T-cell (primary cell): ENCODE data around the gene EXT2. TPM values are rescaled to one million over a fixed set of nuclear protein-coding genes. Genes with fewer than 3 reads are reported as not detected.

Experiments used
- ATAC-seq, 4 experiments: fragments of 200-7000 bp in 3 of 4; fragments of 150-1000 bp in 1 of 4; cut with Tn5 transposase; replicated peaks in 1 of 4; 1 replicate in 3 of 4; 2 replicates in 1 of 4; pipeline ENCODE4 v1.10.0; 2021; ENCODE audit warnings: moderate library complexity in 3 of 4, mild to moderate bottlenecking in 2 of 4, moderate number of reproducible peaks in 1 of 4
- CTCF ChIA-PET, 2 donors: fragments of 300-600 bp; sonication (Branson Sonifier 250); formaldehyde crosslinking; loops; one replicate each; lab custom pipeline; 2022; ENCODE audit warnings: antibody characterized with exemption in 2 of 2; lab: Charles Lee
- POLR2A ChIA-PET, 2 donors: fragments of 300-600 bp; sonication (Branson Sonifier 250); formaldehyde crosslinking; loops; one replicate each; lab custom pipeline; 2022; ENCODE audit warnings: antibody characterized with exemption in 2 of 2; lab: Charles Lee
- DNase-seq, 35 experiments: peaks; one replicate each; pipeline versions ENCODE4 v3.0.0 to v3.0.0-alpha.2; 2013 to 2023
- H3K27ac ChIP-seq: one replicate; pipeline ENCODE4 v1.5.1; 2013; ENCODE audit warnings: low read length
- H3K27me3 ChIP-seq, 2 experiments: replicated peaks in 1 of 2; 1 replicate in 1 of 2; 2 replicates in 1 of 2; pipeline versions ENCODE4 v1.6.1 to v1.7.0; 2013; ENCODE audit warnings: low read length in 1 of 2, mixed read lengths in 1 of 2; ENCODE audit not compliant: control insufficient read depth in 2 of 2, insufficient read depth in 2 of 2; ENCODE audit errors: extremely low read depth in 1 of 2
- H3K36me3 ChIP-seq, 2 donors: 1 replicate in 1 of 2; 2 replicates in 1 of 2; pipeline versions ENCODE4 v1.6.1 to v1.7.0; 2013; ENCODE audit warnings: low read length in 1 of 2; ENCODE audit not compliant: control insufficient read depth in 2 of 2, insufficient read depth in 1 of 2; ENCODE audit errors: extremely low read depth in 1 of 2
- H3K4me1 ChIP-seq, 2 experiments: 1 replicate in 1 of 2; 2 replicates in 1 of 2; pipeline versions ENCODE4 v1.6.1 to v1.7.0; 2013; ENCODE audit warnings: low read length in 2 of 2, mixed read lengths in 1 of 2; ENCODE audit not compliant: insufficient read depth in 2 of 2, control insufficient read depth in 1 of 2; ENCODE audit errors: extremely low read depth in 1 of 2
- H3K4me3 ChIP-seq, 2 donors: 1 replicate in 1 of 2; 2 replicates in 1 of 2; pipeline versions ENCODE4 v1.5.1 to v1.7.0; 2013; ENCODE audit warnings: mild to moderate bottlenecking in 2 of 2, low read length in 1 of 2, moderate library complexity in 1 of 2; ENCODE audit not compliant: control insufficient read depth in 1 of 2; ENCODE audit errors: extremely low read depth in 1 of 2
- H3K9me3 ChIP-seq: 2 replicates; pipeline ENCODE4 v1.7.0; 2013
- H3K27ac Mint-ChIP-seq, 2 donors: one replicate each; pipeline ENCODE4 v1.8.0; 2020 to 2021; ENCODE audit warnings: mild to moderate bottlenecking in 2 of 2, mixed read lengths in 2 of 2
- H3K27me3 Mint-ChIP-seq, 2 donors: one replicate each; pipeline ENCODE4 v1.8.0; 2021 to 2022; ENCODE audit warnings: mixed read lengths in 2 of 2
- H3K36me3 Mint-ChIP-seq: one replicate; pipeline ENCODE4 v1.8.0; 2021; ENCODE audit warnings: mixed read lengths
- H3K4me1 Mint-ChIP-seq, 3 donors: one replicate each; pipeline ENCODE4 v1.8.0; 2020 to 2022; ENCODE audit warnings: mixed read lengths in 3 of 3, mild to moderate bottlenecking in 1 of 3
- H3K4me3 Mint-ChIP-seq, 3 donors: one replicate each; pipeline ENCODE4 v1.8.0; 2020 to 2022; ENCODE audit warnings: mild to moderate bottlenecking in 3 of 3, mixed read lengths in 3 of 3, moderate library complexity in 3 of 3
- H3K9me3 Mint-ChIP-seq, 3 donors: one replicate each; pipeline ENCODE4 v1.8.0; 2020 to 2022; ENCODE audit warnings: mixed read lengths in 3 of 3
- WGBS: methylation state at CpG from one replicate; pipeline ENCODE4 v1.1.5; 2013; ENCODE audit warnings: missing lambda C conversion rate; ENCODE audit not compliant: insufficient coverage; 5-methylcytosine and 5-hydroxymethylcytosine counted together
- total RNA-seq, 35 experiments: library from RNA in 6 of 35; stranded (reverse) in 6 of 35; fragments of 120-200 nt in 1 of 35; gene quantifications; one replicate each; pipeline versions ENCODE4 v1.2.1 to v1.2.4 and lab custom pipeline; 2013 to 2026

The EXT2 gene
- total RNA-seq, 5 donors from 2014 or later (not counting 1 experiment from before 2014, with no cell fraction given), result 24.8 to 30.5 (median 26.6) TPM

DNA sequence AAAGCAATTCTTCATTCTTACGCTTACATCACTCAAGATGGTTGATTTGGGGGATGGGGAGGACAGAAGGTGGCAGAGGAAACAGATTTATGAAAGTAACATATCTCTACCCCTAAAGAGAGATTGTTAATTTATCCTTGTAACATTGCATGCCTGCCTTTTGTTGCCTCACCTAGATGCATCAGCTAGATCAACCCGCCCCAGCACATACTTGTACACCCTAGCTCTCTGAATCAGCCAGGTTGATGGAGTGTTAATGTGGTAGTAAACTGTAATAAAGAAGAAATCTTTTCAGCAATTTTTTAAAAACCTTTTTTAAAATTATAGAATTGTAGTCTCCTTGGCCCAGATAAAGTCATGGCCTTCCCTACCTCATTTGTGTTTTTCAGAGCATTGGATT, 51.5 kb downstream of the EXT2 start:
- H3K27me3 Mint-ChIP-seq, result no peaks in the 10 kb centered on the region
- H3K36me3 ChIP-seq, result peaks cover 0 to 29% of the 10 kb centered on the region in 2 donors

DNA sequence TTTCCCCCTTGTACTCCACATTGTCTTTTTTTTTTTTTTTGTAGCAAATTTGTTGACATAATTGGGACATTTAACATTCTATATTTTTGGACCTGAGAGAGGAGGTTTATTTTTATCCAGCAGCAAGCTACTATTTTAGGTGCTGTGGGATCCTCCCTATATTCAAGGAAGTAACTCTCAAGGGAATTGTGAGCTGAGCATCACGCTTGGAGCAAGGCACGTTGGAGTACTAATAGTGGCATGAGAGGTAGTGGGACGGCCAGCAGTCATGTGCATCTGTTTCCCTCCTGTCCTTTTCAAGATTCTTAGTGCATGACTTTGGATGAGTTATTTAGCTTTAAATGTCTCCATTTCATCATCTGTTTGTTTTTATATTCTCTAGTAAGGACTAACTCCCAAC, 52.3 kb downstream of the EXT2 start:
- Mint-ChIP-seq H3K9me3 (peaks cover 0 to 15% (median 9%) of the 10 kb centered on the region in 3 donors), H3K27me3 (no peaks in the 10 kb centered on the region), H3K4me1 (peaks cover 0 to 3% (median 0%) of the 10 kb centered on the region in 3 donors), H3K27ac (no peak overlapping the region), H3K36me3 (peaks cover 93% of the 10 kb centered on the region), H3K4me3 (no peak overlapping the region)
- no peaks in the 10 kb centered on the region for H3K9me3 ChIP-seq
- no peak for DNase-seq
- POLR2A ChIA-PET, result no interaction called here
- CTCF ChIA-PET, result interaction anchor here in 1 of 2 donors (0.6 kb wide), 2 partner anchors 113 to 771 kb away, joined by 3 to 5 read pairs; no protein-coding TSS in a partner anchor
- H3K36me3 ChIP-seq, result peaks cover 0 to 29% of the 10 kb centered on the region in 2 donors
- H3K4me3 ChIP-seq, result no peak overlapping the region
- no peak overlapping the region for H3K27ac ChIP-seq
- H3K27me3 ChIP-seq, result no peaks in the 10 kb centered on the region
- ATAC-seq, result no peak
- no peaks in the 10 kb centered on the region for H3K4me1 ChIP-seq
- no CpG with 5 or more reads among the region's 3 CpGs for WGBS

More for the DNA sequence above, 51.5 kb downstream of the EXT2 start:
- no peak for DNase-seq
- Histone ChIP-seq H3K27me3 (no peaks in the 10 kb centered on the region), H3K9me3 (no peaks in the 10 kb centered on the region), H3K27ac (no peak overlapping the region), H3K4me3 (no peak overlapping the region), H3K4me1 (no peaks in the 10 kb centered on the region)
- peaks cover 0 to 11% (median 7%) of the 10 kb centered on the region in 3 donors for H3K9me3 Mint-ChIP-seq
- no peak overlapping the region for H3K4me3 Mint-ChIP-seq
- no peak for ATAC-seq
- ChIA-PET POLR2A (interaction anchor here in 1 of 2 donors (0.6 kb wide), 1 partner anchor 10 kb away, joined by 4 read pairs; no protein-coding TSS in a partner anchor), CTCF (interaction anchor here in 1 of 2 donors (0.6 kb wide), 1 partner anchor 770 kb away, joined by 5 read pairs; no protein-coding TSS in a partner anchor)
- peaks cover 84% of the 10 kb centered on the region for H3K36me3 Mint-ChIP-seq
- no CpG with 5 or more reads among the region's 2 CpGs for WGBS
- H3K4me1 Mint-ChIP-seq, result peaks cover 0 to 3% (median 0%) of the 10 kb centered on the region in 3 donors
- no peak overlapping the region for H3K27ac Mint-ChIP-seq

DNA sequence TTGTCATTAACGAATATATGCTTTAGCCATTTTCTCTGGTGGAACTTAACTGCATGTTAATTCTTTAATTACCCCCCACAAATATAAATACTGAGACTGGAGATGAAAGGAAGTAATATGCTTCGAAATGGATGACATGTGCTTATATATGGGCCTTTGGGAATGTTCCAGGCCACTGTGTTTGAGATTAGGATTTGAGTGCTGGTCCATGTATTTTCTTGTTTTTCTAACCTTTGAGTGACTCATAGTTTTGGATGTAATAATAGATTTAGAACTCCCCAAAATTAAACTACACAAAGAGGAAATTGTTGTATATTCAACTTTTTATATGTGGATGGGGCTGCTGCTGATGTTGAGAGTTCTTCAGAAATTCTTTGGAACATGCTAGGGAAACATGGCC, 54.2 kb downstream of the EXT2 start:
- Histone ChIP-seq H3K27ac (no peak overlapping the region), H3K4me3 (no peak overlapping the region), H3K9me3 (peaks cover 2% of the 10 kb centered on the region), H3K4me1 (no peaks in the 10 kb centered on the region), H3K36me3 (peaks cover 0 to 25% of the 10 kb centered on the region in 2 donors), H3K27me3 (no peaks in the 10 kb centered on the region)
- CTCF ChIA-PET, result no interaction called here
- Mint-ChIP-seq H3K4me3 (no peak overlapping the region), H3K27me3 (no peaks in the 10 kb centered on the region), H3K4me1 (peaks cover 0 to 6% (median 5%) of the 10 kb centered on the region in 3 donors), H3K36me3 (peaks cover 89% of the 10 kb centered on the region), H3K27ac (no peak overlapping the region), H3K9me3 (peaks cover 0 to 17% (median 11%) of the 10 kb centered on the region in 3 donors)
- POLR2A ChIA-PET, result no interaction called here
- no peak for DNase-seq
- no CpG with 5 or more reads among the region's 2 CpGs for WGBS
- no peak for ATAC-seq

DNA sequence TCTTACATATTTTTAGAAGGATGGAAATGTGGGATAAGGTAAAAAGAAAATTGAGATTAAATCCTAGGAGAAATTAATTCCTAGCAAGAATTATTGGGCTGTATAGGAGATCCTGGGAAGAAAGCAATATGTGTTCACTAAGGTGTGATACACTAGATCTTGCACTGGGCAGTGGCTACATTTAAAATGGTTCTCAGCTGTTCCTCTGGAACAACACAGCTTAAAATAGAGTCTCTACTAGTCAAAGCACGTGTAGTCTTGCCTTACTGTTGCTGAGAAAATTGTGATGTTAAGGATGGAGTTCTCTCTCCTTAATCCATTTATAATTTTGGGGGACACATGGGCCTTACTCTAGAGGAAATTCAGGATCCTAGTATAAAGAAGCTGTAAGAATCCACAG, 54.9 kb downstream of the EXT2 start:
- peaks cover 2 to 13% (median 10%) of the 10 kb centered on the region in 3 donors for H3K4me1 Mint-ChIP-seq
- no peaks in the 10 kb centered on the region for H3K27me3 ChIP-seq
- no CpG with 5 or more reads among the region's 1 CpG for WGBS
- no peak overlapping the region for H3K27ac Mint-ChIP-seq
- no peak overlapping the region for H3K4me3 Mint-ChIP-seq
- no peak overlapping the region for H3K27ac ChIP-seq
- ChIA-PET CTCF (no interaction called here), POLR2A (no interaction called here)
- H3K36me3 Mint-ChIP-seq, result peaks cover 88% of the 10 kb centered on the region
- ATAC-seq, result no peak
- H3K27me3 Mint-ChIP-seq, result no peaks in the 10 kb centered on the region
- H3K4me1 ChIP-seq, result no peaks in the 10 kb centered on the region
- peaks cover 0 to 20% of the 10 kb centered on the region in 2 donors for H3K36me3 ChIP-seq
- H3K9me3 ChIP-seq, result peaks cover 2% of the 10 kb centered on the region
- H3K4me3 ChIP-seq, result no peak overlapping the region
- peaks cover 0 to 17% (median 11%) of the 10 kb centered on the region in 3 donors for H3K9me3 Mint-ChIP-seq
- no peak for DNase-seq

DNA sequence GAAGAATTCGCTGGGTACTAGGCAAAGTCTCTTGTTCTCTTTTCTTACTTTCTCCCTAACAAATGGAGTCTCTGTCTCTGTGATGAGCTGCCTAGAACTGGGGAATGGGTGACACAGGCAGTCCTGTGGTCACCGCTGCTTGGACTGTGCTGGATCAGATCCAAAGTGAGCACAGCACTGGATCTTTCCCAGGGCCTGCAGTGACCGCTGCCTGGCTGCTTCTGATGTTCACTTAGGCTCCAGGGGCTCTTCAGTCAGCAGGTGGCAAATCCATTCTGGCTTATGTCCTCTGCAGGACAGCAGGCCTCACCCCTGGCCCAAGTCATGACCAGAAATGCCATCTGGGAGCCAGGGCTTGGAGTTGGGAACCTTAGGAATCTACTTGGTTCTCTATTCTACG, 61.5 kb downstream of the EXT2 start:
- ChIA-PET CTCF (no interaction called here), POLR2A (no interaction called here)
- no peak overlapping the region for H3K27ac ChIP-seq
- Mint-ChIP-seq H3K27ac (no peak overlapping the region), H3K9me3 (peaks cover 0 to 8% (median 5%) of the 10 kb centered on the region in 3 donors), H3K4me3 (no peak overlapping the region), H3K4me1 (peaks cover 11 to 51% (median 19%) of the 10 kb centered on the region in 3 donors), H3K36me3 (peaks cover 71% of the 10 kb centered on the region), H3K27me3 (no peaks in the 10 kb centered on the region)
- WGBS, result 96% methylated on average over 2 of the region's 4 CpGs
- peaks cover 2% of the 10 kb centered on the region for H3K9me3 ChIP-seq
- H3K27me3 ChIP-seq, result no peaks in the 10 kb centered on the region
- ATAC-seq, result no peak
- H3K4me1 ChIP-seq, result no peaks in the 10 kb centered on the region
- H3K4me3 ChIP-seq, result no peak overlapping the region
- DNase-seq, result no peak
- H3K36me3 ChIP-seq, result peaks cover 5 to 11% of the 10 kb centered on the region in 2 donors

DNA sequence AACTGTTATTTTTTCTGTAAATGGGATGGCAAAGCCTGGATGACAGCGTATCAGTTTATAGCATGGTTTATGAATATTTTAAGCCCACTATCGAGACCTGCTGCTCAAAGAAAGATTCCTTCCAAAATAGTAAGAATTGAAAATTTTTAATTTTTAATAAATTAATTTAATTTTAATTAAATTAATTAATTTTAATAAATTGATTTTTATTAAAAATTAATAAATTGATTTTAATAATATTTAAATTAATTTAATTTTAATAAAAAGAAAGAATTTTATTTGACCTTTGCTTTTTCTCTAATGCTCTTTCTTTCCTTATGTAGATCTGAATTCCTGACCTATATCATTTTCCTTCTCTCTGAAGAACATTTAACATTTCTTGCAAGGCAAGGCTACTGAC, 62.9 kb downstream of the EXT2 start:
- H3K36me3 ChIP-seq, result peaks cover 5 to 11% of the 10 kb centered on the region in 2 donors
- H3K9me3 ChIP-seq, result peaks cover 1% of the 10 kb centered on the region
- ChIA-PET POLR2A (no interaction called here), CTCF (no interaction called here)
- no peak for DNase-seq
- Mint-ChIP-seq H3K9me3 (peaks cover 0 to 4% (median 0%) of the 10 kb centered on the region in 3 donors), H3K27ac (no peak overlapping the region), H3K4me1 (peaks cover 11 to 51% (median 19%) of the 10 kb centered on the region in 3 donors), H3K36me3 (peaks cover 60% of the 10 kb centered on the region), H3K4me3 (no peak overlapping the region), H3K27me3 (no peaks in the 10 kb centered on the region)
- H3K27ac ChIP-seq, result no peak overlapping the region
- no peaks in the 10 kb centered on the region for H3K4me1 ChIP-seq
- H3K4me3 ChIP-seq, result no peak overlapping the region
- no CpG with 5 or more reads among the region's 2 CpGs for WGBS
- no peak for ATAC-seq
- no peaks in the 10 kb centered on the region for H3K27me3 ChIP-seq
